Subcutaneous abdominal adipose tissue (tissue), 5 donors: Measurements from ENCODE around the gene SUCO.

Source experiments
- H3K27ac ChIP-seq: one replicate; pipeline ENCODE4 v1.7.0; 2013; ENCODE audit warnings: low read depth, mild to moderate bottlenecking, inconsistent platforms, low read length, moderate library complexity
- H3K27me3 ChIP-seq, 5 donors: one replicate each; pipeline ENCODE4 v1.7.0; 2013; ENCODE audit warnings: low read length in 5 of 5, inconsistent platforms in 1 of 5; ENCODE audit not compliant: control insufficient read depth in 5 of 5, insufficient read depth in 4 of 5
- H3K36me3 ChIP-seq, 5 donors: one replicate each; pipeline ENCODE4 v1.7.0; 2013; ENCODE audit warnings: low read length in 5 of 5; ENCODE audit not compliant: control insufficient read depth in 5 of 5, insufficient read depth in 5 of 5
- H3K4me1 ChIP-seq, 5 donors: one replicate each; pipeline ENCODE4 v1.7.0; 2013; ENCODE audit warnings: low read length in 5 of 5, mild to moderate bottlenecking in 3 of 5, moderate library complexity in 1 of 5; ENCODE audit not compliant: control insufficient read depth in 5 of 5, insufficient read depth in 5 of 5
- H3K4me3 ChIP-seq, 5 donors: one replicate each; pipeline ENCODE4 v1.7.0; 2013; ENCODE audit warnings: low read length in 5 of 5, low read depth in 1 of 5
- H3K9ac ChIP-seq, 5 donors: one replicate each; pipeline ENCODE4 v1.7.0; 2013; ENCODE audit warnings: low read length in 5 of 5, mild to moderate bottlenecking in 4 of 5, moderate library complexity in 3 of 5
- H3K9me3 ChIP-seq, 5 donors: one replicate each; pipeline ENCODE4 v1.7.0; 2013; ENCODE audit warnings: low read length in 5 of 5; ENCODE audit not compliant: control insufficient read depth in 5 of 5
- donor health status: healthy.
- donor health status: healthy.
- donor health status: healthy.
- donor health status: healthy.
- donor health status: healthy.

Gene SUCO

GRCh38 chr1:172537366-172537765 is 4.4 kb downstream of the SUCO start:
- no peaks in the 10 kb centered on the region for H3K9me3 ChIP-seq
- H3K9ac ChIP-seq = no peak overlapping the region
- no peak overlapping the region for H3K27ac ChIP-seq
- H3K4me1 ChIP-seq = peaks cover 2 to 20% (median 15%) of the 10 kb centered on the region in 5 donors
- no peak overlapping the region for H3K4me3 ChIP-seq
- H3K27me3 ChIP-seq = no peaks in the 10 kb centered on the region
- no peaks in the 10 kb centered on the region for H3K36me3 ChIP-seq

DNA sequence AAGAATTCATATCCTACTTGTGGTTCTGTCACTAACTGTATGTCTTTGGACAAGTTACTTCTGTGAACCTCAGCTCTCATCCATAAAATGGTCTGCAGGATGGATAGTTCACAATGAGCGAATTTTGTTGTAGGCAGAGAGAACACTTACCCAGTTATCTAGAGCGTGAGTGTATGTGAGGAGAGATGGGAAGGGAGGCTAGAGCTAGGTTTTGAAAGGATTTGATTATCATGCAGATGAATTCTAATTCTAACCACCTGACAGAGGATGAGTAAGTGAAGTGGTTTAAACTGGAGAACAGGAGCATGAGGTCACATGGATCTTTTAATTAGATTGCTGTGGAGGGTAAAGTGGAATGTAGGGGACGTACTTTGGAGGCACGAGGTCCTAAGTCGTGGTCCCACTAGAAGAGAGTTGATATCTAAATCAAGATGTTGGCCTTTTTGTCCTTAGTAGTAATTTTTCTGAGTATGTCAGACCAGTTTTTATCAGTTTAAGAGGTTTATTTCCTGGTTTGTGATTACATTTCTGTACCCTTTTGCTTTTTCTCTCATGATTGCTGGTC is 5.0 kb downstream of the SUCO start:
- H3K9ac ChIP-seq = no peak overlapping the region
- H3K36me3 ChIP-seq = no peaks in the 10 kb centered on the region
- peaks cover 2 to 20% (median 15%) of the 10 kb centered on the region in 5 donors for H3K4me1 ChIP-seq
- no peaks in the 10 kb centered on the region for H3K9me3 ChIP-seq
- H3K27me3 ChIP-seq = no peaks in the 10 kb centered on the region
- no peak overlapping the region for H3K4me3 ChIP-seq
- no peak overlapping the region for H3K27ac ChIP-seq

GRCh38 chr1:172540635-172541034 is 7.7 kb downstream of the SUCO start:
- no peaks in the 10 kb centered on the region for H3K27me3 ChIP-seq
- no peak overlapping the region for H3K9ac ChIP-seq
- H3K9me3 ChIP-seq = no peaks in the 10 kb centered on the region
- H3K27ac ChIP-seq = no peak overlapping the region
- no peaks in the 10 kb centered on the region for H3K36me3 ChIP-seq
- H3K4me3 ChIP-seq = no peak overlapping the region
- H3K4me1 ChIP-seq = peaks cover 0 to 7% (median 6%) of the 10 kb centered on the region in 5 donors

- no peak overlapping the region for H3K9ac ChIP-seq
- H3K4me1 ChIP-seq = peaks cover 0 to 12% (median 9%) of the 10 kb centered on the region in 5 donors
- no peak overlapping the region for H3K27ac ChIP-seq
- H3K27me3 ChIP-seq = no peaks in the 10 kb centered on the region
- no peak overlapping the region for H3K4me3 ChIP-seq
- H3K9me3 ChIP-seq = no peaks in the 10 kb centered on the region
- no peaks in the 10 kb centered on the region for H3K36me3 ChIP-seq
These were observed 11.6 kb downstream of the SUCO start for GRCh38 chr1:172544481-172545104.

- Histone ChIP-seq H3K4me1 (peaks cover 0 to 16% (median 11%) of the 10 kb centered on the region in 5 donors), H3K4me3 (no peak overlapping the region), H3K27me3 (no peaks in the 10 kb centered on the region), H3K9me3 (no peaks in the 10 kb centered on the region), H3K9ac (no peak overlapping the region), H3K36me3 (no peaks in the 10 kb centered on the region), H3K27ac (no peak overlapping the region)
These were observed 12.6 kb downstream of the SUCO start for GRCh38 chr1:172545396-172546004.

DNA sequence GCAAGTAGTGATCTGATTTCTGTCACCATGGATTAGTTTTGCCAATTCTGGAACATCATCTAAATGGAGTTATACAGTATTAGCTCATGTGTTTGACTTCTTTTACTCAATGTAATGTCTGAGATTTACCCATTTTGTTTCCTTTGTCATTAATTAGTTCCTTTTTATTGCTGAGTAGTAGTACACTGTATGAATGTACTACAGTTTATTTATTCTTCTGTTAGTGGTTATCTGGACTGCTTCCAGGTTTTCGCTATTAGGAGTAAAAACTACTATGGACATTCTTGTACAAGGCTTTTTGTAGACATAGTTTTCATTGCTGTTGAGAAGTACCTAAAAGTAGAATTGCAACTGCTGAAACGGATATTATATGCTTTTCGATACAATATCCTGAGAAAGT is 14.1 kb downstream of the SUCO start:
- Histone ChIP-seq H3K27me3 (no peaks in the 10 kb centered on the region), H3K9ac (no peak overlapping the region), H3K4me1 (peaks cover 0 to 15% (median 11%) of the 10 kb centered on the region in 5 donors), H3K27ac (no peak overlapping the region), H3K4me3 (no peak overlapping the region), H3K36me3 (no peaks in the 10 kb centered on the region), H3K9me3 (no peaks in the 10 kb centered on the region)

DNA sequence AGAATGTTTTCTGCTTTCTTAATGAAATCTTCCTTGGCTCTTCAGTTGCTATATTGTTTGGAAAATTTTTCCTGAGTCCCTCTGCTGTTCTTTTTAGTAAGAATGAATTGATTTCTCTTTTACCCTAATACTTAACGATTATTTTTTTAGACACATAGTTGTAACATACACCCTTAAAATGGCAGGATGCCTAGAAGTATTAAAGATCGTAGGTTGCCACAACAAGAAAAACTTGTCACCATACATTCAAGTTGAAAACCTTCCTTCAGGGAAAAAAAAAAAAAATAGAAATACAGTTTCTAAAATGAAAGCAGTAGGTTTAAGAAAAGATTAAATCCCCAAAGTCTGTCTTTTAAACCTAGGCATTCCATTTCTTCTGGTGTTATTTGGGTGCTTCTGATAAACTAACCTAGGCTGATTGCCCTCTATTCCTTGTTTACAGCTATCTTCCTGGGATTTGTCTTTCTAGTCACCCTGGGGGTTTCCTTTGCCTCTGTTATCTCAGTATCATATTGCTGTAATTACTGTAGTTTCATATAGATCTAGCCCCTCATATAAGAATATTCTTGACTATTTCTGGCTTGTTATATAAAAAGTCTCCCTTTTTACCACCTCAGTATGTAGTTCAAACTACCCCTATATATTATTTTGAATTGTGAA is 16.8 kb downstream of the SUCO start:
- Histone ChIP-seq H3K9ac (peak overlapping the region in 2 of 5 donors; percentile 41 to 46), H3K9me3 (no peaks in the 10 kb centered on the region), H3K27me3 (no peaks in the 10 kb centered on the region), H3K4me1 (peaks cover 0 to 15% (median 9%) of the 10 kb centered on the region in 5 donors), H3K4me3 (no peak overlapping the region), H3K27ac (no peak overlapping the region), H3K36me3 (no peaks in the 10 kb centered on the region)

DNA sequence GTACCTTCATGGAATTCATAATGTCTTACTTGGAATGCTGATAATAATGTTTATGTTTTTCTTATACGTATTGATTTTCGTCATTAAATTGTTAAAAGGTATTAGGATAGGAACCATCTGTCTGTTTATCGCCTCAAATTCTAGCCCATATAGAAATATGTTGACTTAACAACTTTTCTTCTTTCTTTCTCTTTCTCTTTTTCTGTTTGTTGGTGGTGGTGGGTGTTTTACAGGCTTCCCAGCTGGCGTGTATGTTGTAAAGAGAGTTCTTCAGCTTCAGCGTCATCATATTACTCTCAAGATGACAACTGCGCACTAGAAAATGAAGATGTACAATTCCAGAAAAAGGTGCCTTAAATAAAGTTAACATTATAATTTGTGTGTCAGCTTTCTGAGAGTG is 18.3 kb downstream of the SUCO start:
- Histone ChIP-seq H3K9me3 (no peaks in the 10 kb centered on the region), H3K36me3 (peaks cover 0 to 8% (median 0%) of the 10 kb centered on the region in 5 donors), H3K27me3 (no peaks in the 10 kb centered on the region), H3K4me3 (no peak overlapping the region), H3K27ac (no peak overlapping the region), H3K4me1 (peaks cover 0 to 15% (median 7%) of the 10 kb centered on the region in 5 donors), H3K9ac (no peak overlapping the region)

DNA sequence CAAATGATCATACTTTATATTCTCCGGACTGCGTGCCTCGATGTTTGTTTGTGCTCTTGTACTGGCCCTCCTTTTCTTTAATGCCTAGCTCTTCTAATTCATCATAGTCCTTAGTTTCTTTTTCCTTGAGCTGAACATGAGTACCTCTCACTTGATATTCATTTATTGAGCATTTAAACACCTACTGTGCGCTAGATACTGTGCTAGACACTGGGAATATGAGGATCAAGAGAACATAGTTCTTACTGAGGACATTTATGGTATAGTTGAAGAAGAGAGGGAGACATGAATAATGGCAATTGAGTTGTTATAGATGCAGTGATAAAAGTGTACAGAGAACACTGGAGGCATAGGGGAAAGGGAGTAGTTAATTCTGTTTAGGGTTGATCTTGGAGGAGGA is 22.0 kb downstream of the SUCO start:
- Histone ChIP-seq H3K4me3 (no peak overlapping the region), H3K9ac (no peak overlapping the region), H3K9me3 (no peaks in the 10 kb centered on the region), H3K4me1 (peaks cover 0 to 7% (median under 1%) of the 10 kb centered on the region in 5 donors), H3K36me3 (peaks cover 9 to 32% (median 14%) of the 10 kb centered on the region in 5 donors), H3K27ac (no peak overlapping the region), H3K27me3 (no peaks in the 10 kb centered on the region)

DNA sequence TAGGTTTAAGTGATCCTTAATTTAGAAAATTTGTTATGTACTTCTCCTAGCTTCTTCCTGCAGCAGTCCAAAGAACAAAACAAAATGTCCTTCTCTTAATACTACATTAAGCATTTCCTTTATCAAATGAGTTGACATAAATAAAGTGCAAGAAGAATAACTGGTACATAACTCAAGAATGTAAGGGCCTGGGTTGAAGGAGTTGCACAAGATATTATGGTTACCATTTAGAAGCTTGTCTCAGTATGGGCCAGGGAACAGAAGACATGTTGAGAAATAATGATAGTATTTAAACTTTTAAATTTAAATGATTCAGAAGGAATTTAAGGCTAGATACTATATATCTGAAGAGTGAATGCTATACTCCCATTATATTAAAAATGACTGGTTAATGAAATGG is 23.5 kb downstream of the SUCO start:
- H3K9me3 ChIP-seq = no peaks in the 10 kb centered on the region
- peaks cover 12 to 35% (median 20%) of the 10 kb centered on the region in 5 donors for H3K36me3 ChIP-seq
- no peak overlapping the region for H3K4me3 ChIP-seq
- H3K27me3 ChIP-seq = no peaks in the 10 kb centered on the region
- no peak overlapping the region for H3K27ac ChIP-seq
- H3K4me1 ChIP-seq = no peaks in the 10 kb centered on the region
- H3K9ac ChIP-seq = no peak overlapping the region
